ENCODE results near the gene SRXN1. TPM values are rescaled to one million over a fixed set of nuclear protein-coding genes. Genes with fewer than 3 reads are reported as not detected.
A peak's percentile ranks its signal among the peaks of the same experiment; 100 is the strongest.

Gene SRXN1
- total RNA-seq, 1 experiment from 2014 or later, result 80.8 TPM

- RAD21 ChIA-PET (ENCODE audit: low non-redundant PET in 1 of 2, low total read pairs in 2 of 2, uncharacterized antibody in 2 of 2, unreplicated experiment in 2 of 2), result interaction anchor here in 1 of 2 experiments (0.6 kb wide), 1 partner anchor 119 kb away, joined by 3 read pairs; no protein-coding TSS in a partner anchor
- intact Hi-C loops (cut with micrococcal nuclease), result loop anchor here (1.0 to 5.0 kb wide), 3 partner anchors 72 to 315 kb away; no protein-coding TSS in a partner anchor
Observed at GRCh38 chr20:666877-667276, 13.9 kb upstream of the SRXN1 start.

More at GRCh38 chr20:666877-667276, 13.9 kb upstream of the SRXN1 start:
- BruUV-seq (replicated peaks), result no TSS peak
- H3K9me3 ChIP-seq (ENCODE audit: control insufficient read depth in 1 of 2, insufficient read depth in 1 of 2, low read depth in 1 of 2, low read length in 2 of 2), result no peaks in the 10 kb centered on the region
- H3K4me3 ChIP-seq (replicated peaks in 1 of 2; ENCODE audit: low read depth in 1 of 2, low read length in 2 of 2), result no peak overlapping the region
- POLR2A ChIA-PET, result interaction anchor here (0.5 to 1.4 kb wide), 2 partner anchors 21 to 151 kb away, joined by 3 to 5 read pairs; no protein-coding TSS in a partner anchor
- no peaks in the 10 kb centered on the region for H4K20me1 ChIP-seq (ENCODE audit: insufficient read depth)
- no peaks in the 10 kb centered on the region for H3K9me2 ChIP-seq (ENCODE audit: insufficient read depth)
- H3K4me2 ChIP-seq (ENCODE audit: low read length), result no peak overlapping the region
- CTCF ChIA-PET, result interaction anchor here (0.5 to 1.8 kb wide), 24 partner anchors 9 to 312 kb away, joined by 3 to 15 read pairs (median 4); partner anchors contain the start of gene SLC52A3
- no peaks in the 10 kb centered on the region for H3K36me3 ChIP-seq (ENCODE audit: control insufficient read depth in 1 of 2, insufficient read depth in 2 of 2, low read length in 2 of 2)
- H3K27ac ChIP-seq (ENCODE audit: low read depth, low read length), result no peak overlapping the region
- ATAC-seq (no peak), DNase-seq (ENCODE audit: low read depth, low spot score) (no peak)
- H3K79me2 ChIP-seq (ENCODE audit: insufficient read depth, low read length), result no peaks in the 10 kb centered on the region
- peaks cover 9% of the 10 kb centered on the region in 2 experiments; a peak in 3 of 4 replicates for H3K4me1 ChIP-seq (ENCODE audit: control insufficient read depth in 1 of 2, insufficient read depth in 2 of 2, low read length in 2 of 2)
- H2AFZ ChIP-seq (ENCODE audit: low read depth, low read length, poor library complexity, severe bottlenecking), result peak overlapping the region; percentile 57
- no peaks in the 10 kb centered on the region for H3K27me3 ChIP-seq (ENCODE audit: insufficient read depth, low read length)
- H3K9ac ChIP-seq (ENCODE audit: low read length), result no peak overlapping the region
- no peak for TF ChIP-seq CEBPB (IDR thresholded peaks at IDR 0.05; ENCODE audit: low read depth)
- no peak for TF ChIP-seq ZBTB33 (IDR thresholded peaks at IDR 0.05; ENCODE audit: extremely low read depth, insufficient replicate concordance, low read length)
- TF ChIP-seq POLR2A (IDR thresholded peaks at IDR 0.05; ENCODE audit: borderline replicate concordance, extremely low read depth, insufficient read depth, insufficient read length), result no peak
- TF ChIP-seq MAX (IDR thresholded peaks at IDR 0.05), result no peak
- TF ChIP-seq ATF3 (IDR thresholded peaks at IDR 0.05), result no peak
- TF ChIP-seq EGR1 (IDR thresholded peaks at IDR 0.05; ENCODE audit: low read depth), result no peak
- TF ChIP-seq EZH2phosphoT487 (IDR thresholded peaks at IDR 0.05; ENCODE audit: borderline replicate concordance), result no peak
- no peak for TF ChIP-seq JUND (IDR thresholded peaks at IDR 0.05)
- no peak for TF ChIP-seq ZFX (IDR thresholded peaks at IDR 0.05)
- no peak for TF ChIP-seq CBX3 (IDR thresholded peaks at IDR 0.05; ENCODE audit: low read depth)
- TF ChIP-seq ZNF274 (IDR thresholded peaks at IDR 0.05; ENCODE audit: low read depth, low read length), result no peak
- TF ChIP-seq TCF7L2 (IDR thresholded peaks at IDR 0.05; ENCODE audit: borderline replicate concordance, extremely low read depth, insufficient read depth, insufficient read length), result no peak
- TF ChIP-seq FOSL1 (IDR thresholded peaks at IDR 0.05; ENCODE audit: low read depth), result no peak
- TF ChIP-seq RAD21 (IDR thresholded peaks at IDR 0.05; ENCODE audit: low read depth), result no peak
- TF ChIP-seq CTCF (IDR thresholded peaks at IDR 0.05 in 2 of 3, conservative IDR thresholded peaks at IDR 0.05 in 1 of 3; ENCODE audit: borderline replicate concordance in 1 of 3, insufficient read depth in 1 of 3, low read depth in 2 of 3, low read length in 2 of 3), result no peak
- TF ChIP-seq REST (IDR thresholded peaks at IDR 0.05; ENCODE audit: low read depth), result no peak
- TF ChIP-seq SP1 (IDR thresholded peaks at IDR 0.05; ENCODE audit: low read depth), result no peak
- TF ChIP-seq EZH2 (IDR thresholded peaks at IDR 0.05), result no peak
